ENCODE data around the gene CAMK2A. TPM values are rescaled to one million over a fixed set of nuclear protein-coding genes. Genes with fewer than 3 reads are reported as not detected.

Gene CAMK2A
- total and polyA plus RNA-seq, 2 experiments from 2014 or later, result 1.2 to 2.6 TPM

DNA sequence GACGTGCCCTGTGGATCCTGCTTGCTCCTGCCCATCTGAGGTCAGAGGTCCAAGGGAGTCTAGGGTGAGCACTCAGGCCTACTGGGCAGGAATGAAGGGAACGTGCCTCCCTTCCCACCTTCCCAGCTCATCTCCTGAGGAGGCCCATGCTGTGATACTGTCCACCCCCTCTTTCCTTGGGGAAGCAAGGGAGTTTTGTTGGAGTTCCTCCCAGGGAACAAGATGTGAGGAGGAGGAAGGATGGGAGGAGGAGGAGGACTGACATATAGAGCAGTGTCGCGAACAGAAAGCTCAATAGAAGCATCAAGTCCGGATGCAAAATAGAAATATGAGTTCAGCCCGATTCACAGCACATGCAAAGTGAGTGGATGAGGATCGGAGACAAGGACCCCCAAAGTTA is 58.7 kb downstream of the CAMK2A start:
- DNase-seq (ENCODE audit: low spot score), result no peak
- Histone ChIP-seq H2AFZ (no peak overlapping the region), H4K20me1 (ENCODE audit: insufficient read depth, poor library complexity, severe bottlenecking) (no peaks in the 10 kb centered on the region), H3K4me2 (no peak overlapping the region), H3K27me3 (no peaks in the 10 kb centered on the region), H3K36me3 (replicated peaks; ENCODE audit: insufficient read depth, low read depth) (no peaks in the 10 kb centered on the region), H3K4me1 (ENCODE audit: insufficient read depth) (no peaks in the 10 kb centered on the region), H3K79me2 (no peaks in the 10 kb centered on the region), H3K9me3 (ENCODE audit: low read depth) (no peaks in the 10 kb centered on the region), H3K4me3 (no peak overlapping the region), H3K9me2 (replicated peaks; ENCODE audit: insufficient read depth) (no peaks in the 10 kb centered on the region), H3K27ac (no peak overlapping the region)
- WGBS (ENCODE audit: low lambda C conversion rate, missing lambda C conversion rate), result 95% methylated on average over 7 of the region's 7 CpGs
- no peak for TF ChIP-seq EZH2 (IDR thresholded peaks at IDR 0.05; ENCODE audit: borderline replicate concordance)
- TF ChIP-seq, protein P1, sequence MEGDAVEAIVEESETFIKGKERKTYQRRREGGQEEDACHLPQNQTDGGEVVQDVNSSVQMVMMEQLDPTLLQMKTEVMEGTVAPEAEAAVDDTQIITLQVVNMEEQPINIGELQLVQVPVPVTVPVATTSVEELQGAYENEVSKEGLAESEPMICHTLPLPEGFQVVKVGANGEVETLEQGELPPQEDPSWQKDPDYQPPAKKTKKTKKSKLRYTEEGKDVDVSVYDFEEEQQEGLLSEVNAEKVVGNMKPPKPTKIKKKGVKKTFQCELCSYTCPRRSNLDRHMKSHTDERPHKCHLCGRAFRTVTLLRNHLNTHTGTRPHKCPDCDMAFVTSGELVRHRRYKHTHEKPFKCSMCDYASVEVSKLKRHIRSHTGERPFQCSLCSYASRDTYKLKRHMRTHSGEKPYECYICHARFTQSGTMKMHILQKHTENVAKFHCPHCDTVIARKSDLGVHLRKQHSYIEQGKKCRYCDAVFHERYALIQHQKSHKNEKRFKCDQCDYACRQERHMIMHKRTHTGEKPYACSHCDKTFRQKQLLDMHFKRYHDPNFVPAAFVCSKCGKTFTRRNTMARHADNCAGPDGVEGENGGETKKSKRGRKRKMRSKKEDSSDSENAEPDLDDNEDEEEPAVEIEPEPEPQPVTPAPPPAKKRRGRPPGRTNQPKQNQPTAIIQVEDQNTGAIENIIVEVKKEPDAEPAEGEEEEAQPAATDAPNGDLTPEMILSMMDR (IDR thresholded peaks at IDR 0.05; ENCODE audit: poor library complexity), result no peak
- no peak for TF ChIP-seq EZH2phosphoT487 (IDR thresholded peaks at IDR 0.05; ENCODE audit: low read depth, severe bottlenecking, unreplicated experiment)

DNA sequence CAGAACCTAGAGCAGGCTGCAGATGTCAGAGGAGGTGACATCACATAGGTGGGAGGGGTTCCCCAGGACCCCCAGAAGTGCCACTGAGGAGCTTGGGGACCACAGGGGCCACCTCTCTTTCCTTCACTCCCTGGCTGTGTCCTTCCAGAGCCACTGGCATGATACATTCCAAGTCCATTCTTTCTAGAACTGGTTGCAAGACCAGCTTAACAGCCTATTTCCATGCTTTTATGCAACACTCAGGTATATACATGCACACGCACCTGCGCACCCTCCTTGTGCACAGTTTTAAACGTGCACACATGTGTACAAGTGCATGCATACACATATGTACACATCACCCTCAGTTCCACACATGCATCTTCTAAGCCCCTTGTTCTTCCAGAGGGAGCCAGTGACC is 60.0 kb downstream of the CAMK2A start:
- H3K4me1 ChIP-seq (ENCODE audit: insufficient read depth), result no peaks in the 10 kb centered on the region
- no peak overlapping the region for H3K4me2 ChIP-seq
- no peaks in the 10 kb centered on the region for H3K9me3 ChIP-seq (ENCODE audit: low read depth)
- no peaks in the 10 kb centered on the region for H4K20me1 ChIP-seq (ENCODE audit: insufficient read depth, poor library complexity, severe bottlenecking)
- H3K4me3 ChIP-seq, result no peak overlapping the region
- no peaks in the 10 kb centered on the region for H3K36me3 ChIP-seq (replicated peaks; ENCODE audit: insufficient read depth, low read depth)
- H3K27me3 ChIP-seq, result no peaks in the 10 kb centered on the region
- no peak for DNase-seq (ENCODE audit: low spot score)
- no peak for TF ChIP-seq EZH2phosphoT487 (IDR thresholded peaks at IDR 0.05; ENCODE audit: low read depth, severe bottlenecking, unreplicated experiment)
- no peak for TF ChIP-seq EZH2 (IDR thresholded peaks at IDR 0.05; ENCODE audit: borderline replicate concordance)
- TF ChIP-seq, protein P1 (IDR thresholded peaks at IDR 0.05; ENCODE audit: poor library complexity), result no peak
- no peaks in the 10 kb centered on the region for H3K79me2 ChIP-seq
- H2AFZ ChIP-seq, result no peak overlapping the region
- no peak overlapping the region for H3K27ac ChIP-seq
- no peaks in the 10 kb centered on the region for H3K9me2 ChIP-seq (replicated peaks; ENCODE audit: insufficient read depth)
- 60% methylated on average over 3 of the region's 3 CpGs for WGBS (ENCODE audit: low lambda C conversion rate, missing lambda C conversion rate)

DNA sequence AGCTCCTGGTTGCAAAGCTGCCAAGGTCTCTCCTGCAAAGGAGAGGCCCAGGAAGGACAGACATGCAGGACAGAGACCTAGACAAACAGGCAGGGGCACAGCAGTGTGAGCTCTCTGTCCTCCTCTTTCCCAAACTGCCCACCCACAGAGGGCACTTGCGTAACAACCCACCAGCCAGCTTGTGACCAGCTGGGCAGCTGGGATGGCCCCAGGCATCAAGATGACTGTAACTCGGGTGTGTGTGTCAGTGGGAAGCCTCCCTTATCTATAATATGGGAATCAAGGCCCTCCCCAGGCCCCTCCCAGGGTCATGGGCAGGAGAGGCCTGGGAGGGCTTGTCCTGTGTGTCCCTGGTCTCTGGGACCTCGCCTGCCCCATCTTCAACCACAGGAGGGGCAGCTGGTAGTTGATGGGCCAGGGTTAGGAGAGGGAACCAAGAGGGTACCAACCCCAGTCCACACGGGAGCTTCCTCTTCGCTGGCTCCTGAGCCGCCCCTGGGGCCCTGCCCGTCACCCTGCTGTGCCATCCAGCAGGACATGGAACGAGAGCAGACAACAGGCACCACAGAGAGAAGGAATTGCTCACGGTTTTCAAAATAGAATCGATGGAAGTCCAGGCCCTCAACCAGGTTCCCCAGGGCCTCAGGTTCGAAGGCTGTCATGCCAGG is 61.8 kb downstream of the CAMK2A start:
- no peak for TF ChIP-seq EZH2phosphoT487 (IDR thresholded peaks at IDR 0.05; ENCODE audit: low read depth, severe bottlenecking, unreplicated experiment)
- TF ChIP-seq EZH2 (IDR thresholded peaks at IDR 0.05; ENCODE audit: borderline replicate concordance), result no peak
- TF ChIP-seq, protein P1 (IDR thresholded peaks at IDR 0.05; ENCODE audit: poor library complexity), result no peak
- no peaks in the 10 kb centered on the region for H3K36me3 ChIP-seq (replicated peaks; ENCODE audit: insufficient read depth, low read depth)
- 79% methylated on average over 11 of the region's 11 CpGs for WGBS (ENCODE audit: low lambda C conversion rate, missing lambda C conversion rate)
- H3K4me2 ChIP-seq, result no peak overlapping the region
- H2AFZ ChIP-seq, result no peak overlapping the region
- H3K27ac ChIP-seq, result no peak overlapping the region
- H3K27me3 ChIP-seq, result no peaks in the 10 kb centered on the region
- H3K4me3 ChIP-seq, result no peak overlapping the region
- no peaks in the 10 kb centered on the region for H3K79me2 ChIP-seq
- no peaks in the 10 kb centered on the region for H3K4me1 ChIP-seq (ENCODE audit: insufficient read depth)
- DNase-seq (ENCODE audit: low spot score), result no peak
- H3K9me2 ChIP-seq (replicated peaks; ENCODE audit: insufficient read depth), result no peaks in the 10 kb centered on the region
- H4K20me1 ChIP-seq (ENCODE audit: insufficient read depth, poor library complexity, severe bottlenecking), result no peaks in the 10 kb centered on the region
- H3K9me3 ChIP-seq (ENCODE audit: low read depth), result no peaks in the 10 kb centered on the region
